Fibroblast of skin of back (primary cell): Measurements from ENCODE around the gene MYH8. TPM values are rescaled to one million over a fixed set of nuclear protein-coding genes. Genes with fewer than 3 reads are reported as not detected.

Experiments used
- DNase-seq: peaks from one replicate; pipeline ENCODE4 v3.0.0-alpha.2; 2013
- polyA plus RNA-seq, 2 experiments: library from polyadenylated mRNA; unstranded; fragments of 120-200 nt; gene quantifications; one replicate each; pipeline ENCODE4 v1.2.1, GENCODE V29; 2013; ENCODE audit not compliant: insufficient read length in 2 of 2

Gene MYH8
- polyA plus RNA-seq (2013, experiment 1 of 2; ENCODE audit: insufficient read length), result 2.2 TPM
- polyA plus RNA-seq (2013, experiment 2 of 2; ENCODE audit: insufficient read length), result 2.1 TPM

GRCh38 chr17:10421900-10422542 lies at the start of gene MYH8:
MYH8 (minus strand) TSS chr17:10421950; CDS start chr17:10420227, 1,723 bp downstream.
- DNase-seq, result no peak

- no peak for DNase-seq
Observed at GRCh38 chr17:10469459-10469858, 47.7 kb upstream of the MYH8 start, which contains the start of gene MYH4. MYH4 (minus strand) TSS chr17:10469559; CDS start chr17:10466745, 2,814 bp downstream.

GRCh38 chr17:10463402-10463801 lies 41.7 kb upstream of the MYH8 start:
- DNase-seq, result no peak

GRCh38 chr17:10460062-10460461 lies 38.3 kb upstream of the MYH8 start:
- no peak for DNase-seq

- DNase-seq, result no peak
Observed at GRCh38 chr17:10458701-10459100, 37.0 kb upstream of the MYH8 start.

GRCh38 chr17:10457952-10458351 lies 36.2 kb upstream of the MYH8 start:
- DNase-seq, result no peak

- DNase-seq, result no peak
Observed at GRCh38 chr17:10447026-10447931, 25.5 kb upstream of the MYH8 start.

GRCh38 chr17:10439816-10440215 lies 18.1 kb upstream of the MYH8 start:
- no peak for DNase-seq

GRCh38 chr17:10435096-10435495 lies 13.3 kb upstream of the MYH8 start:
- DNase-seq, result no peak

GRCh38 chr17:10429421-10430045 lies 7.8 kb upstream of the MYH8 start:
- DNase-seq, result no peak

GRCh38 chr17:10428781-10429180 lies 7.0 kb upstream of the MYH8 start:
- no peak for DNase-seq

- DNase-seq, result no peak
Observed at GRCh38 chr17:10421211-10421610, 539 bp downstream of the MYH8 start.

GRCh38 chr17:10420811-10421210 lies 939 bp downstream of the MYH8 start:
- no peak for DNase-seq

GRCh38 chr17:10417431-10417830 lies 4.3 kb downstream of the MYH8 start:
- no peak for DNase-seq

GRCh38 chr17:10415161-10415560 lies 6.6 kb downstream of the MYH8 start:
- no peak for DNase-seq

- DNase-seq, result no peak
Observed at GRCh38 chr17:10403589-10403988, 18.2 kb downstream of the MYH8 start.

- no peak for DNase-seq
Observed at GRCh38 chr17:10398352-10398751, 23.4 kb downstream of the MYH8 start.

- DNase-seq, result no peak
Observed at GRCh38 chr17:10396524-10397163, 25.1 kb downstream of the MYH8 start.

GRCh38 chr17:10394201-10394887 lies 27.4 kb downstream of the MYH8 start:
- DNase-seq, result no peak

- no peak for DNase-seq
Observed at GRCh38 chr17:10392880-10393279, 28.9 kb downstream of the MYH8 start.

GRCh38 chr17:10385871-10386270 lies 35.9 kb downstream of the MYH8 start:
- no peak for DNase-seq

GRCh38 chr17:10384175-10384574 lies 37.6 kb downstream of the MYH8 start:
- DNase-seq, result no peak
